ENCODE data around the gene GABRB1.

Gene GABRB1

GRCh38 chr4:47475411-47475810 is 444.0 kb downstream of the GABRB1 start:
- Histone ChIP-seq H3K9me3 (ENCODE audit: control insufficient read depth in 2 of 2, low read length in 2 of 2) (no peaks in the 10 kb centered on the region), H3K36me3 (ENCODE audit: control insufficient read depth in 2 of 2, insufficient read depth in 2 of 2, low read length in 2 of 2) (no peaks in the 10 kb centered on the region), H3K9ac (ENCODE audit: low read length in 2 of 2) (no peak overlapping the region), H3K27me3 (ENCODE audit: control insufficient read depth in 1 of 2, insufficient read depth in 2 of 2, low read length in 2 of 2) (no peaks in the 10 kb centered on the region), H3K4me1 (ENCODE audit: control insufficient read depth, insufficient read depth, low read length) (no peaks in the 10 kb centered on the region), H3K27ac (ENCODE audit: low read length) (no peak overlapping the region), H3K4me3 (ENCODE audit: low read length in 2 of 2) (no peak overlapping the region)
